ENCODE measurements around the gene CMTM1. TPM values are rescaled to one million over a fixed set of nuclear protein-coding genes. Genes with fewer than 3 reads are reported as not detected.
"Not testable (repeated sequence)": the region's sequence is repeated elsewhere in the genome, so short reads cannot be mapped to it uniquely, and the experiment has no call there.

CMTM1 gene
- total RNA-seq, 1 experiment from 2014 or later: 5.6 TPM

DNA sequence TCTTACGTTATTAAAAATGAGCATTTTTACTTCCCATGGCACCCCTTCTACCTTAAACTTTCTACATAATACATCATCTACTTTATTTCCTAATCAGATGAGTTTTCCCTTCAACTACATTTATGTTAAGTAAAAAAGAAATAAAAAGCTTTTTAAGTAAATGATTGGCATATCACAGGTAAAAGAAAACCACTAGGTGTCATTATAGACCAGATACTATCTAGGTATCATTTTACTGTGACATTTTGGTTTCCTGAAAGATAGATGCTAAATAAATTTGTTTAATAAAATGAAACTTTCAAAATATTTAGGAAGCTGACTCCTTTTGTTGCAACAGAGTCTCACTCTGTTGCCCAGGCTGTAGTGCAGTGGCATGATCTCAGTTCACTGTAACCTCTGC, 3.8 kb upstream of the CMTM1 start:
- peaks cover 10% of the 10 kb centered on the region for H3K4me1 Mint-ChIP-seq (ENCODE audit: low read depth, unreplicated experiment)
- TF ChIP-seq, protein P1, sequence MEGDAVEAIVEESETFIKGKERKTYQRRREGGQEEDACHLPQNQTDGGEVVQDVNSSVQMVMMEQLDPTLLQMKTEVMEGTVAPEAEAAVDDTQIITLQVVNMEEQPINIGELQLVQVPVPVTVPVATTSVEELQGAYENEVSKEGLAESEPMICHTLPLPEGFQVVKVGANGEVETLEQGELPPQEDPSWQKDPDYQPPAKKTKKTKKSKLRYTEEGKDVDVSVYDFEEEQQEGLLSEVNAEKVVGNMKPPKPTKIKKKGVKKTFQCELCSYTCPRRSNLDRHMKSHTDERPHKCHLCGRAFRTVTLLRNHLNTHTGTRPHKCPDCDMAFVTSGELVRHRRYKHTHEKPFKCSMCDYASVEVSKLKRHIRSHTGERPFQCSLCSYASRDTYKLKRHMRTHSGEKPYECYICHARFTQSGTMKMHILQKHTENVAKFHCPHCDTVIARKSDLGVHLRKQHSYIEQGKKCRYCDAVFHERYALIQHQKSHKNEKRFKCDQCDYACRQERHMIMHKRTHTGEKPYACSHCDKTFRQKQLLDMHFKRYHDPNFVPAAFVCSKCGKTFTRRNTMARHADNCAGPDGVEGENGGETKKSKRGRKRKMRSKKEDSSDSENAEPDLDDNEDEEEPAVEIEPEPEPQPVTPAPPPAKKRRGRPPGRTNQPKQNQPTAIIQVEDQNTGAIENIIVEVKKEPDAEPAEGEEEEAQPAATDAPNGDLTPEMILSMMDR (IDR thresholded peaks at IDR 0.05; ENCODE audit: insufficient read depth in 1 of 2, low read depth in 1 of 2, low read length in 1 of 2, severe bottlenecking in 1 of 2, unreplicated experiment in 1 of 2): peak in 1 of 2 experiments; percentile 22
- H3K27me3 Mint-ChIP-seq (ENCODE audit: insufficient read depth, unreplicated experiment): no peaks in the 10 kb centered on the region
- no peak overlapping the region for H3K4me3 Mint-ChIP-seq (ENCODE audit: unreplicated experiment)
- BruUV-seq (replicated peaks): no TSS peak
- ChIA-PET CTCF (interaction anchor here (0.6 kb wide), 1 partner anchor 250 kb away, joined by 3 read pairs; no protein-coding TSS in a partner anchor), POLR2A (no interaction called here)
- H3K36me3 Mint-ChIP-seq (ENCODE audit: insufficient read depth, unreplicated experiment): peaks cover 47% of the 10 kb centered on the region
- H3K27ac Mint-ChIP-seq (ENCODE audit: unreplicated experiment): no peak overlapping the region
- H3K36me3 ChIP-seq (ENCODE audit: control insufficient read depth, insufficient read depth, low read length): peaks cover 4% of the 10 kb centered on the region
- intact Hi-C loops (cut with micrococcal nuclease; ENCODE audit: unreplicated experiment): no loop called here
- no peaks in the 10 kb centered on the region for H3K27me3 ChIP-seq (replicated peaks; ENCODE audit: control insufficient read depth, insufficient read depth, low read length)
- H3K4me3 ChIP-seq (ENCODE audit: low read depth, low read length): no peak overlapping the region
- H3K9me3 ChIP-seq: no peaks in the 10 kb centered on the region
- H3K9me3 Mint-ChIP-seq (ENCODE audit: unreplicated experiment): no peaks in the 10 kb centered on the region
- no peak for DNase-seq
- H3K4me1 ChIP-seq: no peaks in the 10 kb centered on the region

DNA sequence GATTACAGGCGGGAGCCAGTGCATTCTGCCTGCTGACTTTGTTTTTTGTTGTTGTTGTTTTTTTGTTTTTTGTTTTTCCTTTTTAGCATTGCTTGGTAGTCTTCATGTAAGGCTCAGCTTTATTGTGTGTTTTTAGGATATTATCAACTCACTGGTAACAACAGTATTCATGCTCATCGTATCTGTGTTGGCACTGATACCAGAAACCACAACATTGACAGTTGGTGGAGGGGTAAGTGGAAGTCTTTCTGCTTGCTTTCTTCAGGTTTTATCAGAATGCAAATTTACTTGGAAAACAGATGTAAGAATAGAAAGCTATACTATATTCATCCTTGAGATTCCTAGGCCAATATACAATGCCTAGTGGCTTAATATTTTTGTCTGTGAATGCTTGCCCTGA, 3.3 kb upstream of the CMTM1 start:
- Mint-ChIP-seq H3K9me3 (ENCODE audit: unreplicated experiment) (no peaks in the 10 kb centered on the region), H3K4me3 (ENCODE audit: unreplicated experiment) (no peak overlapping the region), H3K4me1 (ENCODE audit: low read depth, unreplicated experiment) (peaks cover 10% of the 10 kb centered on the region), H3K27me3 (ENCODE audit: insufficient read depth, unreplicated experiment) (no peaks in the 10 kb centered on the region), H3K36me3 (ENCODE audit: insufficient read depth, unreplicated experiment) (peaks cover 47% of the 10 kb centered on the region), H3K27ac (ENCODE audit: unreplicated experiment) (no peak overlapping the region)
- Histone ChIP-seq H3K4me1 (no peaks in the 10 kb centered on the region), H3K27me3 (replicated peaks; ENCODE audit: control insufficient read depth, insufficient read depth, low read length) (no peaks in the 10 kb centered on the region), H3K4me3 (ENCODE audit: low read depth, low read length) (no peak overlapping the region), H3K36me3 (ENCODE audit: control insufficient read depth, insufficient read depth, low read length) (peaks cover 4% of the 10 kb centered on the region), H3K9me3 (no peaks in the 10 kb centered on the region)
- TF ChIP-seq, protein P1 (IDR thresholded peaks at IDR 0.05; ENCODE audit: insufficient read depth in 1 of 2, low read depth in 1 of 2, low read length in 1 of 2, severe bottlenecking in 1 of 2, unreplicated experiment in 1 of 2): no peak
- CTCF ChIA-PET: no interaction called here
- no TSS peak for BruUV-seq (replicated peaks)
- intact Hi-C loops (cut with micrococcal nuclease; ENCODE audit: unreplicated experiment): no loop called here
- no peak for DNase-seq
- POLR2A ChIA-PET: no interaction called here

DNA sequence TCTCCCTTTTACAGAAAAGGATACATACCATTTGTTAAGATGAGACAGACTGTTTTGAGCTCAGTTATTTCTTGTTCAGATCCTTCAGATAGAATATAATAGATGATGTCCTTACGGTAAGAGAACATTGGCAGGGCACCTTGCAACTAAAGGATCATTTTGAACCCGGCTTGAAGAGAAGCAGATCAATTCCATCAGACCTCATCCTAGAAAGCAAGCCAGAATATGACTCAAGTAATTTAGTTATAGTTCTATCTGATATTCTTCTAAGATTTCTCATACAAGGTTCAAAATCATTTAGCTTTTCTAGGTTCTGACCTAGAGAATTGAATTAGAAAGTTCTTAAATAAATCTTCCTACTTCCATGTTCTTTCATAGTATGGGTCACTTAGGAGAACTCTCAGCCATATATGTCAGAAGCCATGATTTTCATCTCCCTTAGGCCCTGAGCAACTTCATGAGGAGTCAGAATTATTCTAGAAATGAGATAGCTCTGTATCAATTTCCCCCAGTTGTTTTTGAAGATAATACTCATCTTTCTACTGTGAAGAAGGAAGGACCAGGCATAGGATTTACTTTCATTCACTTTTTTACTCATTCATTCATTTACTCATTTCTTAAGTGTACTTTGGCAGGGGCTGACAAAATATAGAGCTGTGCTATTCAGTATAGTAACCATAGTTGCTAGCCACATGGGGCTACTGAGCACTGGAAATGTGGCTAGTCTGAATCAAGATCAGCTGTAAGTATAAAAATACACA, 2.5 kb upstream of the CMTM1 start:
- no peak for DNase-seq
- no peaks in the 10 kb centered on the region for H3K9me3 ChIP-seq
- no peaks in the 10 kb centered on the region for H3K4me1 ChIP-seq
- H3K27me3 ChIP-seq (replicated peaks; ENCODE audit: control insufficient read depth, insufficient read depth, low read length): no peaks in the 10 kb centered on the region
- Mint-ChIP-seq H3K9me3 (ENCODE audit: unreplicated experiment) (no peaks in the 10 kb centered on the region), H3K4me1 (ENCODE audit: low read depth, unreplicated experiment) (peaks cover 10% of the 10 kb centered on the region), H3K27ac (ENCODE audit: unreplicated experiment) (no peak overlapping the region), H3K4me3 (ENCODE audit: unreplicated experiment) (no peak overlapping the region), H3K36me3 (ENCODE audit: insufficient read depth, unreplicated experiment) (peaks cover 47% of the 10 kb centered on the region), H3K27me3 (ENCODE audit: insufficient read depth, unreplicated experiment) (no peaks in the 10 kb centered on the region)
- H3K36me3 ChIP-seq (ENCODE audit: control insufficient read depth, insufficient read depth, low read length): peaks cover 4% of the 10 kb centered on the region
- TF ChIP-seq, protein P1 (IDR thresholded peaks at IDR 0.05; ENCODE audit: insufficient read depth in 1 of 2, low read depth in 1 of 2, low read length in 1 of 2, severe bottlenecking in 1 of 2, unreplicated experiment in 1 of 2): no peak
- no TSS peak for BruUV-seq (replicated peaks)
- ChIA-PET POLR2A (interaction anchor here (0.6 kb wide), 2 partner anchors 34 to 456 kb away, joined by 3 to 4 read pairs; no protein-coding TSS in a partner anchor), CTCF (interaction anchor here (1.4 kb wide), 1 partner anchor 45 kb away, joined by 4 read pairs; no protein-coding TSS in a partner anchor)
- intact Hi-C loops (cut with micrococcal nuclease; ENCODE audit: unreplicated experiment): no loop called here
- no peak overlapping the region for H3K4me3 ChIP-seq (ENCODE audit: low read depth, low read length)

- BruUV-seq (replicated peaks); H3K36me3 ChIP-seq (ENCODE audit: control insufficient read depth, insufficient read depth, low read length); H3K27me3 Mint-ChIP-seq (ENCODE audit: insufficient read depth, unreplicated experiment); H3K4me1 ChIP-seq; H3K27ac Mint-ChIP-seq (ENCODE audit: unreplicated experiment); H3K4me3 Mint-ChIP-seq (ENCODE audit: unreplicated experiment); H3K27me3 ChIP-seq (replicated peaks; ENCODE audit: control insufficient read depth, insufficient read depth, low read length); POLR2A ChIA-PET; intact Hi-C loops (cut with micrococcal nuclease; ENCODE audit: unreplicated experiment); H3K4me3 ChIP-seq (ENCODE audit: low read depth, low read length); H3K4me1 Mint-ChIP-seq (ENCODE audit: low read depth, unreplicated experiment); CTCF ChIA-PET; H3K9me3 ChIP-seq; H3K9me3 Mint-ChIP-seq (ENCODE audit: unreplicated experiment); DNase-seq: not testable (repeated sequence)
- H3K36me3 Mint-ChIP-seq (ENCODE audit: insufficient read depth, unreplicated experiment): peaks cover 29% of the 10 kb centered on the region
These were observed 1.0 kb downstream of the CMTM1 start for GRCh38 chr16:66567270-66567669.
